GM19328 (cell line): ENCODE measurements around the gene CUEDC1.
"Not testable (repeated sequence)": the region's sequence is repeated elsewhere in the genome, so short reads cannot be mapped to it uniquely, and the experiment has no call there.

Experiments used
- ATAC-seq: cut with Tn5 transposase; IDR thresholded peaks from one replicate; pipeline ENCODE4 v1.9.1; 2021; ENCODE audit warnings: mild to moderate bottlenecking, moderate library complexity; ENCODE audit not compliant: unreplicated experiment

The CUEDC1 gene

DNA sequence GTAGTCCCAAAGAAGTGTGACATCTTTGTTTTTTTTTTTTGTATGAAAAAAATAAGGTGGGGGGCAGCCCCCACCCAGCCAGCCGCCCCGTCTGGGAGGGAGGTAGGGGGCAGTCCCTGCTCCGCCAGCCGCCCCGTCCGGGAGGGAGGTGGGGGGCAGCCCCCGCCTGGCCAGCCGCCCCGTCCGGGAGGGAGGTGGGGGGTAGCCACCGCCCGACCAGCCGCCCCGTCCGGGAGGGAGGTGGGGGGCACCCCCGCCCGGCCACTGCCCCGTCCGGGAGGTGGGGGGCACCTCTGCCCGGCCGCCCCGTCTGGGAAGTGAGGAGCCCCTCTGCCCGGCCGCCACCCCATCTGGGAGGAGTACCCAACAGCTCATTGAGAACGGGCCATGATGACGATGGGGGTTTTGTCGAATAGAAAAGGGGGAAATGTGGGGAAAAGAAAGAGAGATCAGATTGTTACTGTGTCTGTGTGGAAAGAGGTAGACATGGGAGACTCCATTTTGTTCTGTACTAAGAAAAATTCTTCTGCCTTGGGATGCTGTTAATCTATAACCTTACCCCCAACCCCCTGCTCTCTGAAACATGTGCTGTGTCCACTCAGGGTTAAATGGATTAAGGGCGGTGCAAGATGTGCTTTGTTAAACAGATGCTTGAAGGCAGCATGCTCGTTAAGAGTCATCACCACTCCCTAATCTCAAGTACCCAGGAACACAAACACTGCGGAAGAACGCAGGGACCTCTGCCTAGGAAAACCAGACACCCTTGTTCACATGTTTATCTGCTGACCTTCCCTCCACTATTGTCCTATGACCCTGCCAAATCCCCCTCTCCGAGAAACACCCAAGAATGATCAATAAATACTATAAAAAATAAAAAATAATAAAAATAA lies 108.9 kb downstream of the CUEDC1 start:
- ATAC-seq, result not testable (repeated sequence)

DNA sequence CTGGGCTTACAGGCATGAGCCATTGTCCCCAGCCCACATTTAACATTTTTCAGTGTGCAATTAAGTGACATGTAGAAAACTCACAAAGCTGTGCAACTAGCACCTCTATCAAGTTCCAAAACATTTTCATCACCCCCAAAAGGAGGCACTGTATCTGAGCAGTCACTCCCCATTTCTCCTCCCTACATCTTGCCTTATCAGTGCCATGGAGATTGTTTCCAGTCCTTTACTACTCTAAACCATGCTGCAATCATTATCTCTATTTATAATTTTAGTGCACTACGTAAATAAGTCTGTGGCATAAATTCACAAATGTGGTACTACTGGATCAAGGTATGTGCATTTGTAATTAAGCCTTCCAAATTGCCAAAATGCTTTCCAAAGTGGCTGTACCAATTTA lies 112.9 kb downstream of the CUEDC1 start:
- no peak for ATAC-seq

DNA sequence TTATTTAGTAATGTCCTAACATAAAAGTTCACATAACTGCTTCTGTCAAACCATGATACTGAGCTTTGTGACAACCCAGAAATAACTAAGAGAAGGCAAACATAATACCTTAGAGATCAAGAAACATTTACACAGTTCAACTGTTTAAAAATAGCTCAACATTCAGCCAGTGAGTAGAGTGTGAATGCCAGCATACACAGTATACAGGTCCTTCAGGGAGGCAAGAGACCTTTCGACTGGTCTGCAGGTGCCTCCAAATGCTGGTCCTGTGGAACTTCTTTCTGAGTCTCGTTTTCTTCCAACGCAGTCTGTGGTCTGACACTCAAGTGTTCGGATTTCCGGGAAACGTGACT lies 115.7 kb downstream of the CUEDC1 start:
- no peak for ATAC-seq

GRCh38 chr17:57838857-57839570 lies 116.2 kb downstream of the CUEDC1 start:
- no peak for ATAC-seq

DNA sequence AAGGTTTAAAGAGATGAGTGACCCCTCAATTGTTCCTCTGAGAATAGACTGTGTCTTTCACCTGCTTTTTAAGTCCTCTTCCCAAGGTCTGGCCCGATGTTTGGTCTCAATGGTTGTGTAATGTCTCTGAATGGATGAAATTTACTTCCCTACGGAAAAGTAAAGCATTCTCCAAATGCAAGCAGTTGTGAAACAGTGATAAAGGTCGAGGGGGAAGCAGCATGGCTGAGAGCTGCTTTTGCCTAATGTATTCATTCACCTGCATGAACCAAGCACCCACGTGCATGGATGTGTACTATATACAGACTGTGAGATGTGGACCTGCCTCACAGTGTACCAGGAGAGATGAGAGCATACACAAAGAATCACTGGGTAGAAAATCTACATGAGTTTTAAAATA lies 116.8 kb downstream of the CUEDC1 start:
- ATAC-seq, result no peak

GRCh38 chr17:57835333-57835900 lies 119.8 kb downstream of the CUEDC1 start:
- ATAC-seq, result no peak

DNA sequence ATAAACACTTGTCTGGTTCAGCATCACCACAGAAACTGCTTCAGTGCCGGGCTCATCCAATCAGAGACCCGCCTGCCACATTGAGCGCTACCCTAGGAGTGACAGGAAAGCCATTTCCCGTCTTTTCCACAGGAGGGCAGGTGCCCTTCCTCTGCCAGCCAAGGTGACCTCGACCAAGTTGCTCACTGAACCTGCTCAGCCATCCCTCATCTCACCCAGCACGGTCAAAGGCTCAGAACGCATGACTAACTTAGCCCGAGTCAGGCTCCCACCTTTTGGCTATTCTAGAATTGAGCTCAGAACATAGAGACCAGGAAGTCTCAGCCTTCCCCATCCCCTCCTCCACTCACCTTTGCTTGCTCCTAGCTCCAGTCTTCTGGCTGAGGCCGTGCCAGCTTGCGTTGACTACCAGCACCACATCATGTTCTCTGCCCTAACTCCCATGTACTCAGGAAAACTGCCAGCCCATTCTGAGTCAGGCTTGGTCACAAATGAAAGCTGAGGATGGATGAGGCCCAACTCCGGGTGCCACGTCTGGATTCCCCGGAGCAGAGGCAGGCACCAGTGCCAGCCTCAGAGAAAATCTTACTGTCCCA lies 121.0 kb downstream of the CUEDC1 start:
- ATAC-seq, result no peak

GRCh38 chr17:57833179-57833939 lies 121.9 kb downstream of the CUEDC1 start:
- ATAC-seq, result no peak

- ATAC-seq, result no peak
Measured at GRCh38 chr17:57832314-57833178, 122.7 kb downstream of the CUEDC1 start.

DNA sequence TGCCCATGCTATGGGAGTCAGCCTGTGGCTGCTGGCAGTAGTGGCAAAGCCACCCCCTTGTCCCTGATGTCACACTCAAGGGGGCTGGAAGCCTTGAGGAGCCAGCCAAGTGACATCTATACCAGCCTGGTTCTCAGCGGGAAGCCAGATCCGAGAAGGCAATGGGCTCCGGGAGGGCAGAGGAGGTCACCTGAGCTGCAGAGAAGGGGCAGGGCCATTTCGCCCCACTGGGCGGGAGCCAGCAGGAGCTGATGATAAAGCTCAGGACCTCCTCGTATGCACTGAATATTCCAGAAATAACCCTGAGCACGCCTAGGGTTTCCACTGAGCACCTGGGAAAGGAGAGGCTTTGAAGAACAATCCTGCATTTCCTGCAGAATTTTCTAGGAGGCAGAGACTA lies 124.3 kb downstream of the CUEDC1 start:
- no peak for ATAC-seq

DNA sequence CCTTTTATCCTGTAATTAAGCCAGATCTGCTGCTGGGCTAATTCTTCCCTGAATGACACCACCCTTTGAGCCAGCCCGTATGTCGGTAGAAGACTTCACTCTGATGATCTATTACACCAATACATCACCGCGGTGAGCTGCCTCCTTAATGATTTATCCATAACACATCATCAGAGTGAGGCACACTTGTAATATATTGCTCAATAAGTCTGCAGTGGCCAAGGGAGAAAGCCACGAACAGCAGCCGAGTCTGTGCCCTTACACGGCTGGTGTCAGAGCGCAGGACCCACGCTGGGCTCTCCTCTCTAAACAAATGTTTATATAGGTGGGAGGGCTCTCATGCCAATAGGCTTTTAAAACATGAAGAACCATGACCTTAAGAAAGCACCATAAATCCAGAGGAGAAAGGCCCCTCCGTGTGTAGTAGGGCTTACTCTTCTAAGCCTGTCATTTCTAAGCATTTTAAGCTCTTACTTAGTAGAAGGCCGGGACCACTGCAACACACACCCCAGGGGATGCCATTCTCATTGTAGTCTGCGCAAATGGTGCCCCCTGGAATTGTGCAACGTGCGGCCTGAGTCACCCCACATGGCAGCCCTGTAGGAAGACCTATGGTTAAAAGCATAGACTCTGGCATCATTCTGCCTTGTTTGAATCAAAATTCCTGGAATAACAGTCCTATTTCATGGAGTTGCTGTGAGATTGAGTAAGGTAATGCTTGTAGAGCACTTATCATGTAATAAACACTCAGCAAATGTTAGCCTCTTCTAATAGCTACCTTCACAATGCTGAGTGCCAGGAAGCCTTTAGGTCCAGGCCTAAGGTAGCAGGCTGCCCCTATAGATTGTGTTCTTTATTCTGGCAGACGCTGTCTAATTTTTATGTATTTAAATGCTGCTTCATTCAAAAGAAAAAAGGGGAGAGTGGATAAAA lies 131.5 kb downstream of the CUEDC1 start:
- ATAC-seq, result no peak

- no peak for ATAC-seq
Measured at GRCh38 chr17:57819867-57820266, 135.3 kb downstream of the CUEDC1 start.

DNA sequence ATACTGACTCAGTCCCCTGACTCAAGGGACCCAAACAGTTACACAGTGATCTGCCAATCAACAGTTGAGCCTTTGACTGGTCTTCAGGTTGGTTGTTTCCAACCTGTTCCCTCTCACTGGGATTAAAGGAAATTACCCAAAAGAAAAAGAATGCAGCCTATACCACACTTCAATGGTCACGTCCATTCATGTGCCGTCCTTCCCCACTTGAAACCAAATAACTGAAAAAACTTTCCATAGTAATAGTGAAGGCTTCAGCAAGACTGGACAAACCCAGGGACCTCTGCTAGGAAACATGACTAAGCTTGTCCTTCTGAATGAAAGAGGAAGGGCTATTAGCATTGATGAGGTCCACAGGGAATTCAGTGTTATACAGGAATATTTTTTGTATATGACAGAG lies 135.9 kb downstream of the CUEDC1 start:
- ATAC-seq, result no peak

- no peak for ATAC-seq
Measured at GRCh38 chr17:57818066-57818465, 137.1 kb downstream of the CUEDC1 start.

DNA sequence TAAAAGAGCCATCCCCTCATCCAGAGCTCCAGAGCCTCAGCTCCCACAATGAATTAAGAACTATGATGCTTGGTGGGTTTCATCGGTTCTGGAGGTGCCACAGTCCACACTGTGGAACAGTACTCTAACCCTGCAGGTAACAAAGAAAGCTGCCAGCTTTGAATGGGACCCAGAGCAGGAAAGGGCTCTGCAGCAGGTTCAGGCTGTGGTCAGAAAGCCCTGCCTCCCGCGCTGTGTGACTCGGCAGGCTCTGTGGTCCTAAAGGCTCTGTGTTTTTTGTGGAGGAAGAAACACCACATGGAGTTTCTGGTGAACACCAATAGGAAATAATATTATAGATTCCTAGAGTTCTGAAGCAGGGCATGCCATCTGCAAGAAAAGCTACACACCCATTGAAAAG lies 137.9 kb downstream of the CUEDC1 start:
- no peak for ATAC-seq

GRCh38 chr17:57814421-57814820 lies 140.8 kb downstream of the CUEDC1 start:
- no peak for ATAC-seq

DNA sequence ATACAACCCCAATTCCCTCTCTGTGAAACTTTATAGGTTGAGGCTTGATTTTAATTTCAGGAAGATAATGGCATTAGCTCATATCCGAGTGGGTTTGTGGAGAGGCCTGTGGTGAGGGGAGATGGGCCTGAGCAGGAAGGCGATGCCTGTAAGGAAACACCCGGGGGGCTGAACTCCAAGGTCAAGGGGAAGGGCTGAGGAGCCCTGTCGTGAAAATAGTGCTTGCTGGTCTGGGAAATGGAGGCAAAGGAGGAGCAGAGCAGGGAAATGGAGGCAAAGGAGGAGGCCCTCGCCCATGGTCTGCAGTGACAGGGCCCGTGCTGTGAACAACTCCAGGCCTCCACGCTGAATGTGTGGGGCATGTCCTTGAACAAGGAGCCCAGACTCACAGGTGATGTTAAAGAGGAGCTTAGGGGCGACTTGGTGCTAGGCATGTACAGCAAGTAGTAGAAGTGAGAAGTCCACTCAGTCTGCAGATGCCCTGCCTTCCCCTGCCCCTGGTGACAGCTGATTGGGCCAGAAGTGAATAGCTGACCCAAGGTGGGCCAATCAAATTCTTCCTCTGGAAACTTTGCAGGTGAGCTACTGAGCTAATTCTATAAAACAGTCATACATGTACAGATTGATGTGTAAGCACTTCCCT lies 143.5 kb downstream of the CUEDC1 start:
- ATAC-seq, result no peak
